Peyer's patch (tissue), 4 donors: ENCODE data around the gene CEP97.

ENCODE experiments used
- POLR2A ChIP-seq, 2 donors: fragments of 450-650 bp; IDR thresholded peaks; one replicate each; pipeline ENCODE4 v1.5.1; 2017; ENCODE audit warnings: antibody characterized with exemption in 2 of 2, mild to moderate bottlenecking in 2 of 2, moderate library complexity in 2 of 2
- TF ChIP-seq, protein P1 (sequence below), 6 experiments: fragments of 450-650 bp in 4 of 6; fragments of 200-600 bp in 2 of 6; sonication (generic) in 1 of 6; IDR thresholded peaks; one replicate each; pipeline ENCODE4 v1.5.1; 2017 to 2019; ENCODE audit warnings: antibody characterized with exemption in 6 of 6, mild to moderate bottlenecking in 3 of 6, moderate library complexity in 1 of 6

DNA sequence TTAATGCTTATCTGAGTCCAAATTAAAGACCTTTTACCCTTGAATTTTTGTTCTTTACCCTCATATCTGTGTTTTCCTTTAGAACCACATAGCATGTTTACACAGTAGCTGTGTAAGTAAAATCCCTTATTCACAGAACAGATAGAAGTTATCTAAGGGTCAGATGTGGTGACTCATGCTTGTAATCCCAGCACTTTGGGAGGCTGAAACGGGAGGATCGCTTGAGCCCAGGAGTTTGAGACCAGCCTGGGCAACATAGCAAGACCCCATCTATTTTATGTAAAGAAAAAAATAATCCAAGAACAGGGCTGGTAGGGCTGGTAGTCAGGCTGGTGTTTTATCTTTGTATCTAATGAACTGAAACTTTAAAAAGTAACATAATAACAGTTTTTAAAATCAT is 77.8 kb downstream of the CEP97 start:
- TF ChIP-seq, protein P1, sequence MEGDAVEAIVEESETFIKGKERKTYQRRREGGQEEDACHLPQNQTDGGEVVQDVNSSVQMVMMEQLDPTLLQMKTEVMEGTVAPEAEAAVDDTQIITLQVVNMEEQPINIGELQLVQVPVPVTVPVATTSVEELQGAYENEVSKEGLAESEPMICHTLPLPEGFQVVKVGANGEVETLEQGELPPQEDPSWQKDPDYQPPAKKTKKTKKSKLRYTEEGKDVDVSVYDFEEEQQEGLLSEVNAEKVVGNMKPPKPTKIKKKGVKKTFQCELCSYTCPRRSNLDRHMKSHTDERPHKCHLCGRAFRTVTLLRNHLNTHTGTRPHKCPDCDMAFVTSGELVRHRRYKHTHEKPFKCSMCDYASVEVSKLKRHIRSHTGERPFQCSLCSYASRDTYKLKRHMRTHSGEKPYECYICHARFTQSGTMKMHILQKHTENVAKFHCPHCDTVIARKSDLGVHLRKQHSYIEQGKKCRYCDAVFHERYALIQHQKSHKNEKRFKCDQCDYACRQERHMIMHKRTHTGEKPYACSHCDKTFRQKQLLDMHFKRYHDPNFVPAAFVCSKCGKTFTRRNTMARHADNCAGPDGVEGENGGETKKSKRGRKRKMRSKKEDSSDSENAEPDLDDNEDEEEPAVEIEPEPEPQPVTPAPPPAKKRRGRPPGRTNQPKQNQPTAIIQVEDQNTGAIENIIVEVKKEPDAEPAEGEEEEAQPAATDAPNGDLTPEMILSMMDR (IDR thresholded peaks at IDR 0.05): no peak
- no peak for TF ChIP-seq POLR2A (IDR thresholded peaks at IDR 0.05)
